Duodenal mucosa (tissue), 2 donors: Measurements from ENCODE around the gene CEP63.
"Not testable (repeated sequence)": the region's sequence is repeated elsewhere in the genome, so short reads cannot be mapped to it uniquely, and the experiment has no call there.

Source experiments
- H3K27ac ChIP-seq: one replicate; pipeline ENCODE4 v1.7.0; 2013; ENCODE audit warnings: low read depth, low read length
- H3K27me3 ChIP-seq, 2 donors: one replicate each; pipeline ENCODE4 v1.7.0; 2013; ENCODE audit warnings: low read length in 2 of 2, control low read depth in 1 of 2; ENCODE audit not compliant: insufficient read depth in 2 of 2, control insufficient read depth in 1 of 2
- H3K36me3 ChIP-seq, 2 donors: one replicate each; pipeline ENCODE4 v1.7.0; 2013; ENCODE audit warnings: low read length in 2 of 2, control low read depth in 1 of 2; ENCODE audit not compliant: insufficient read depth in 2 of 2, control insufficient read depth in 1 of 2
- H3K4me1 ChIP-seq, 2 donors: one replicate each; pipeline ENCODE4 v1.7.0; 2013; ENCODE audit warnings: low read length in 2 of 2, control low read depth in 1 of 2; ENCODE audit not compliant: insufficient read depth in 2 of 2, control insufficient read depth in 1 of 2
- H3K4me3 ChIP-seq, 2 donors: one replicate each; pipeline ENCODE4 v1.7.0; 2013; ENCODE audit warnings: low read length in 2 of 2, low read depth in 1 of 2
- H3K9ac ChIP-seq, 2 donors: one replicate each; pipeline ENCODE4 v1.7.0; 2013; ENCODE audit warnings: low read length in 2 of 2, low read depth in 1 of 2
- H3K9me3 ChIP-seq, 2 donors: one replicate each; pipeline ENCODE4 v1.7.0; 2013; ENCODE audit warnings: low read length in 2 of 2, control low read depth in 1 of 2; ENCODE audit not compliant: control insufficient read depth in 1 of 2

Gene CEP63

DNA sequence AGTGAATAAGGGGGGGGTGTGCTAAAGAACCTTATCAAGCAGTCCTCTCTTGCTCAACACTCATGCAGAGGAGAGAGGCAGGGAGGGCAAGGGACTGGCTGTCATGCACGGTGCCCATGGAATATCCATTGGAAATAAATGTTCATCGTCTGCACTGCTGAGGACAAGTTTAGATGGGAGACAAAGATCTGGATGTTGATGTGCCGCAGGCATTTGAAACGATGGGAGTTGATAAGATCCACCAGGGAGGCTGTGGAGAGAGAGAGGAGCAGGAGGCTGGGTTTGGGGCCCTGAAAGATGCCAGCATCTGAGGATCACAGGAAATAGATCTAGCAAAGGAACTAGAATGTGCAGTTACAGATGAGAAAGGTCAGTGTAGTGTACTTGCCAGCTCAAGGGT is 76.2 kb downstream of the CEP63 start:
- Histone ChIP-seq H3K9ac (no peak overlapping the region), H3K4me3 (no peak overlapping the region), H3K4me1 (peaks cover 0 to 4% of the 10 kb centered on the region in 2 donors), H3K9me3 (no peaks in the 10 kb centered on the region), H3K27ac (no peak overlapping the region), H3K27me3 (no peaks in the 10 kb centered on the region), H3K36me3 (peaks cover 0 to 24% of the 10 kb centered on the region in 2 donors)

DNA sequence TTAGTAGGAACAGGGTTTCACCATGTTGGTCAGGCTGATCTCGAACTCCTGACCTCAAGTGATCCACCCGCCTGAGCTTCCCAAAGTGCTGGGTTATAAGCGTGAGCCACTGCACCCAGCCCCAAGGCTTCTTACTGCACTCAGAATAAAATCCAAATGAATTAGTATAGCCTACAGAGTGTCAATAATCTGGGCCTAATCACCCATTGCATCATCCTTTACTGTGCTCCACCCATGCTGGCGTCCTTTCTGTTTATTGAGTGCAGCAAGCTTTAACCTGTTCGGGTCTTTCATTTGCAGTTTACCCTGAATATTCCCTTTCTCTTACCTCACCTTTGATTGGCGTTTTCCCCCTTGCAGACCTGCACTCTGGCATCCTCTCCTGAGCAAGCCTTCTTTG is 77.7 kb downstream of the CEP63 start:
- H3K36me3 ChIP-seq: peaks cover 0 to 18% of the 10 kb centered on the region in 2 donors
- no peak overlapping the region for H3K27ac ChIP-seq
- no peaks in the 10 kb centered on the region for H3K9me3 ChIP-seq
- H3K9ac ChIP-seq: no peak overlapping the region
- no peaks in the 10 kb centered on the region for H3K27me3 ChIP-seq
- peaks cover 0 to 4% of the 10 kb centered on the region in 2 donors for H3K4me1 ChIP-seq
- H3K4me3 ChIP-seq: no peak overlapping the region

DNA sequence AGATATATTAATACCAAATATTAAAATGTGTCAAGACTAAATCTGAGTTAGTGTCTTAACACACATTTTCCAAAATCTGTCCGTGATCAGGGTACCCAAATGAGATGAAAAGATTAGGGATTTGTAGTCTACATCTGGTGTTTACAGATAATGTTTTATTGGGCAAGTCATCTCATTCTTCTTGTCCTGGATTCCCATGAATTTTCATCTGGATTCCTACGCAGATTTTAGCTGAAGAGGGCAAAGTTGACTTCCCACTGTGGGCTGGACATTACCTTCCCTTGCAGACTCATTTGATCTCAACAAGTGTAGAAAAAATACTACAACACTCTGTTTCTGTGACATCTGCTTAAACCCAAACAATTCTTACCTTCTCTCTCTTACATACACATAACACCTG is 79.1 kb downstream of the CEP63 start:
- Histone ChIP-seq H3K27ac (no peak overlapping the region), H3K4me3 (no peak overlapping the region), H3K36me3 (peaks cover 0 to 11% of the 10 kb centered on the region in 2 donors), H3K9me3 (no peaks in the 10 kb centered on the region), H3K27me3 (no peaks in the 10 kb centered on the region), H3K4me1 (peaks cover 0 to 4% of the 10 kb centered on the region in 2 donors), H3K9ac (no peak overlapping the region)

DNA sequence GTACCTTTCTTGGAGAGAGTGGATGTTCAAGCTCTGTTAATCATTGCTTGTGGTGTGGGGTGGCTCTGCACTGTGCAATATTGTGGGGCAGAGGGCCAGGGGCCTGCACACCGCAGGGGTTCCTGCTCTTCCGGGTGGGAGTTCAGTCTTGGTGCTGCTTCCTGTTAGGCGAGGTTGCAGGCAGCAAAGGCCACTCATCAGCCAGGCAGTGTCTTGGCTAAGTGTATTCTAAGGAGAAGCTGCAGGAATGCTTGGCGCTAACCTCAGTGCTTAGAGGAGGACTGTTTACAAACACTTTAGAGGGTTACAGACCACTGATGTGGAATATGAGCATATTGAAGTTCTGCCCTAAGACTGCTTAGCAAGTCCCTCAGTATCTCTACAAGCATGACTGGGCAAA is 81.7 kb downstream of the CEP63 start:
- H3K27me3 ChIP-seq: no peaks in the 10 kb centered on the region
- peaks cover 2 to 5% of the 10 kb centered on the region in 2 donors for H3K9me3 ChIP-seq
- H3K4me3 ChIP-seq: no peak overlapping the region
- peaks cover 0 to 4% of the 10 kb centered on the region in 2 donors for H3K4me1 ChIP-seq
- no peak overlapping the region for H3K9ac ChIP-seq
- no peaks in the 10 kb centered on the region for H3K36me3 ChIP-seq
- H3K27ac ChIP-seq: no peak overlapping the region

GRCh38 chr3:134568790-134569189 is 82.9 kb downstream of the CEP63 start:
- Histone ChIP-seq H3K4me1 (peaks cover 0 to under 1% of the 10 kb centered on the region in 2 donors), H3K4me3 (no peak overlapping the region), H3K9ac (no peak overlapping the region), H3K27me3 (no peaks in the 10 kb centered on the region), H3K27ac (no peak overlapping the region), H3K9me3 (peaks cover 2 to 5% of the 10 kb centered on the region in 2 donors), H3K36me3 (no peaks in the 10 kb centered on the region)

- not testable (repeated sequence) for H3K4me3 ChIP-seq
Observed at GRCh38 chr3:134569899-134570298, 84.0 kb downstream of the CEP63 start.

DNA sequence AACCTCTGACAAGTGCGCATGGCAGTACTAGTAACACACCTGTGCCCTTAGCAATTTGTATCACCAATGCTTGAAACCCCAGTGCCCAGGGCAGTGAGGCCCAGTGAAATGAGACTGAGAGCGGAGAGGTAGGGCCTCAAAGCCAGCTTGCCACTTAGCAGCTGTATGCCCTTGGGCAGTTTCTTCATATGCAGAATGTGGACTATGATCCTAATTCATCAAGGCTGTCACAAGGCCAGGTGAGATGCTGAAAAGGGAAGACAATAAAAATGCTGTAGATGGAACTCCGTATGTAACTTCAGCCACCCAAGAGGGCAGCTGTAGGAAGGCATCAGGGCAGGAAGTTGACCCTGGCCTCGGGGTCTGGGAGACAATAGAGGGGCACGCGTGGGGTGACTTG is 90.6 kb downstream of the CEP63 start:
- no peaks in the 10 kb centered on the region for H3K27me3 ChIP-seq
- H3K36me3 ChIP-seq: no peaks in the 10 kb centered on the region
- H3K27ac ChIP-seq: no peak overlapping the region
- no peak overlapping the region for H3K9ac ChIP-seq
- no peak overlapping the region for H3K4me3 ChIP-seq
- H3K4me1 ChIP-seq: peaks cover 0 to 7% of the 10 kb centered on the region in 2 donors
- H3K9me3 ChIP-seq: no peaks in the 10 kb centered on the region

More at GRCh38 chr3:134569899-134570298, 84.0 kb downstream of the CEP63 start:
- H3K27ac ChIP-seq, H3K27me3 ChIP-seq, H3K9ac ChIP-seq, H3K36me3 ChIP-seq, H3K9me3 ChIP-seq, H3K4me1 ChIP-seq: not testable (repeated sequence)

- Histone ChIP-seq H3K9ac (no peak overlapping the region), H3K27ac (no peak overlapping the region), H3K9me3 (no peaks in the 10 kb centered on the region), H3K4me3 (no peak overlapping the region), H3K36me3 (no peaks in the 10 kb centered on the region), H3K4me1 (peaks cover 0 to 7% of the 10 kb centered on the region in 2 donors), H3K27me3 (no peaks in the 10 kb centered on the region)
Observed at GRCh38 chr3:134576831-134577230, 91.0 kb downstream of the CEP63 start.

GRCh38 chr3:134579141-134579665 is 93.3 kb downstream of the CEP63 start:
- H3K9me3 ChIP-seq: no peaks in the 10 kb centered on the region
- no peak overlapping the region for H3K27ac ChIP-seq
- H3K4me3 ChIP-seq: no peak overlapping the region

DNA sequence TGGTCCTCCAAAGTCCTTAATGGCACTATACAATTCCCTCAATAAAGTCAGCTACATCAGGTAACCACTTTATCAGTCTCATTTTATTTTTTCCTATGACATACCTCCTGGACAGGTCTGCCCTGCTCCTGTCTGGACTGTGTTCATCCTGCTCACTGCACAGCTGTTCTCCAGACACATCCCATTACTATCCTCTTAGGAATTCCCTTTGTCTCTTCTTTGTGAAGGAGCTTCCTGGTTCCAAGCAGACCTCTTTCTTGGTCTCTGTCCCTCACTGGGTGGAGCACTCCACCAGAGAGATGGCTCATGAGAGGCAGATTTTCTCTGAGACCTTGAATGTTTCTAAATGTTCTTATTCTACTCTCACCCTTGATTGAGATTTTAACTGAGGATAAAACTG is 104.9 kb downstream of the CEP63 start:
- Histone ChIP-seq H3K36me3 (no peaks in the 10 kb centered on the region), H3K27ac (no peak overlapping the region), H3K27me3 (no peaks in the 10 kb centered on the region), H3K4me3 (no peak overlapping the region), H3K4me1 (peaks cover 0 to 3% of the 10 kb centered on the region in 2 donors), H3K9ac (no peak overlapping the region), H3K9me3 (no peaks in the 10 kb centered on the region)

More at GRCh38 chr3:134579141-134579665, 93.3 kb downstream of the CEP63 start:
- no peak overlapping the region for H3K9ac ChIP-seq
- H3K36me3 ChIP-seq: no peaks in the 10 kb centered on the region
- no peaks in the 10 kb centered on the region for H3K27me3 ChIP-seq
- H3K4me1 ChIP-seq: peaks cover 0 to 7% of the 10 kb centered on the region in 2 donors

GRCh38 chr3:134592806-134593205 is 106.9 kb downstream of the CEP63 start:
- H3K4me1 ChIP-seq: peaks cover 0 to 3% of the 10 kb centered on the region in 2 donors
- no peaks in the 10 kb centered on the region for H3K27me3 ChIP-seq
- no peak overlapping the region for H3K9ac ChIP-seq
- no peak overlapping the region for H3K4me3 ChIP-seq
- H3K9me3 ChIP-seq: no peaks in the 10 kb centered on the region
- H3K27ac ChIP-seq: no peak overlapping the region
- no peaks in the 10 kb centered on the region for H3K36me3 ChIP-seq
